SK-N-MC (cell line): ENCODE results near the gene INAFM1.

Experiments used
- DNase-seq: peaks from one replicate; pipeline ENCODE4 v3.0.0-alpha.2; 2011; ENCODE audit warnings: low read depth, low spot score
- H3K27ac ChIP-seq: fragments of 200-600 bp; sonication (generic); 2 replicates; pipeline ENCODE4 v1.5.1; 2016; ENCODE audit warnings: mixed run types
- H3K36me3 ChIP-seq: fragments of 200-600 bp; sonication (generic); 2 replicates; pipeline ENCODE4 v1.6.1; 2017; ENCODE audit warnings: antibody characterized with exemption, low read length, mixed read lengths; ENCODE audit not compliant: insufficient read depth
- H3K4me3 ChIP-seq: fragments of 200-600 bp; sonication (generic); 2 replicates; pipeline ENCODE4 v1.5.1; 2016
- H3K9ac ChIP-seq: fragments of 200-600 bp; sonication (generic); 2 replicates; pipeline ENCODE4 v1.8.0; 2017; ENCODE audit warnings: mixed run types, mixed read lengths; ENCODE audit not compliant: insufficient read length
- H3K9me3 ChIP-seq: fragments of 200-600 bp; sonication (generic); 2 replicates; pipeline ENCODE4 v1.6.1; 2017; ENCODE audit warnings: low read depth, mild to moderate bottlenecking, antibody characterized with exemption, low read length, moderate library complexity, mixed read lengths
- EZH2 ChIP-seq: fragments of 200-600 bp; sonication (generic); IDR thresholded peaks from one replicate; pipeline ENCODE4 v1.6.1; 2017; ENCODE audit warnings: antibody characterized with exemption
- FOXP2 ChIP-seq: optimal IDR thresholded peaks from 2 replicates; pipeline ENCODE3; 2011; ENCODE audit warnings: mild to moderate bottlenecking, moderate library complexity; ENCODE audit not compliant: insufficient read depth; ENCODE audit errors: extremely low read length, control extremely low read depth
- POLR2AphosphoS5 ChIP-seq: IDR thresholded peaks from 2 replicates; pipeline ENCODE4 v1.6.1; 2012; ENCODE audit warnings: mild to moderate bottlenecking, low read depth, low read length, borderline replicate concordance

The INAFM1 gene

GRCh38 chr19:47321630-47322029 is 46.9 kb downstream of the INAFM1 start:
- no peak for DNase-seq
- H3K36me3 ChIP-seq, result no peaks in the 10 kb centered on the region
- H3K4me3 ChIP-seq, result no peak overlapping the region
- TF ChIP-seq POLR2AphosphoS5 (no peak), EZH2 (no peak), FOXP2 (no peak)
- H3K9me3 ChIP-seq, result no peaks in the 10 kb centered on the region
- H3K9ac ChIP-seq, result no peak overlapping the region
- H3K27ac ChIP-seq, result no peak overlapping the region

- TF ChIP-seq POLR2AphosphoS5 (no peak), EZH2 (no peak), FOXP2 (no peak)
- Histone ChIP-seq H3K36me3 (no peaks in the 10 kb centered on the region), H3K9me3 (no peaks in the 10 kb centered on the region), H3K9ac (no peak overlapping the region), H3K4me3 (no peak overlapping the region), H3K27ac (no peak overlapping the region)
- no peak for DNase-seq
Observed at GRCh38 chr19:47322058-47322457, 47.4 kb downstream of the INAFM1 start.

- no peak for DNase-seq
- TF ChIP-seq POLR2AphosphoS5, result no peak
- no peak for TF ChIP-seq EZH2
- no peak for TF ChIP-seq FOXP2
- no peaks in the 10 kb centered on the region for H3K9me3 ChIP-seq
- no peak overlapping the region for H3K27ac ChIP-seq
- H3K4me3 ChIP-seq, result no peak overlapping the region
- H3K9ac ChIP-seq, result no peak overlapping the region
- H3K36me3 ChIP-seq, result no peaks in the 10 kb centered on the region
Observed at GRCh38 chr19:47323409-47323808, 48.7 kb downstream of the INAFM1 start.

- Histone ChIP-seq H3K9me3 (no peaks in the 10 kb centered on the region), H3K27ac (no peak overlapping the region), H3K36me3 (no peaks in the 10 kb centered on the region), H3K9ac (no peak overlapping the region), H3K4me3 (no peak overlapping the region)
- no peak for DNase-seq
- TF ChIP-seq POLR2AphosphoS5 (no peak), FOXP2 (no peak), EZH2 (no peak)
Observed at GRCh38 chr19:47323872-47324271, 49.2 kb downstream of the INAFM1 start.

GRCh38 chr19:47324502-47324901 is 49.8 kb downstream of the INAFM1 start:
- Histone ChIP-seq H3K27ac (no peak overlapping the region), H3K4me3 (no peak overlapping the region), H3K9me3 (no peaks in the 10 kb centered on the region), H3K9ac (no peak overlapping the region), H3K36me3 (no peaks in the 10 kb centered on the region)
- TF ChIP-seq POLR2AphosphoS5, result no peak
- TF ChIP-seq FOXP2, result no peak
- TF ChIP-seq EZH2, result no peak
- DNase-seq, result no peak
